Subcutaneous adipose tissue (tissue), 4 donors: ENCODE measurements around the gene SH3TC1. TPM values are rescaled to one million over a fixed set of nuclear protein-coding genes. Genes with fewer than 3 reads are reported as not detected.

Experiments used
- total RNA-seq, 4 donors: library from RNA; depleted of rRNA; stranded (reverse); fragments of >200 nt; gene quantifications; one replicate each; pipeline ENCODE4 v1.1.0, GENCODE V29; 2016
- TF ChIP-seq, protein P1 (sequence below): fragments of 450-650 bp; IDR thresholded peaks from one replicate; pipeline ENCODE4 v1.5.1; 2016; ENCODE audit warnings: low read depth, mild to moderate bottlenecking, control low read depth, antibody characterized with exemption, moderate library complexity

SH3TC1 gene
- total RNA-seq, 4 donors from 2014 or later = 15.3 to 43.3 (median 31.9) TPM

DNA sequence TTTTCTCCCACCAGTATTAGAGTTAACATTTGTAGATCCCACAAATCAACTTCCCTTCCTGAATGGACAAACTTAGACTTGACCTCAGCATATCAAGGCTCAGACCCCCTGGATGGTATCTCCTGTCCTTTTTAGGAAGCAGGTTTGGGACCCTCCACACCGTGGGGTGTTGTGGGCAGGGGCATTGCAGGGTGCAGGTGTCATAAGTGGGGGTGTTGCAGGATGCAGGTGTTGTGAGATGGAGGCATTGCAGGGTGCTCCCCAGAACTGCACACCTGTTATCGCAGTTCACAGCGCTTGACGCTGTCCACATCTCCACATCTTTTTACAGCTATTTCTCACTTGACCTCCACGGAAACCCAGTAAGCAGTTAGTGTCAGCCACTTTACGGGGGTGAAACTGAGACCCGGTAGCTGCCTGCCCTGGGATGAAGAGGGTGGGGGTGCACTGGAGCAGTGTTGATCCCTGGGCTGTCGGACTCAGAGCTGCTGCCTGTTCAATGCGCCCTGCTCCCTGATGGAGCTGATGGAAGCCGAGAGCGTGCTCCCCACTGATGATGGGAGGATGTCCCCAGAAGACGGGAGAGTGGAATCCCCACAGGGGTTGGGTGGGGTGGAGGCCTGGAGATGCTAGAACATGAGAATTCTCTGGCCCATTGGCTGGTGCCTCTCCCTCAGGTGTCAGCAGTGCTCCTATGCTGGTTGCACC lies 25.3 kb downstream of the SH3TC1 start:
- TF ChIP-seq, protein P1, sequence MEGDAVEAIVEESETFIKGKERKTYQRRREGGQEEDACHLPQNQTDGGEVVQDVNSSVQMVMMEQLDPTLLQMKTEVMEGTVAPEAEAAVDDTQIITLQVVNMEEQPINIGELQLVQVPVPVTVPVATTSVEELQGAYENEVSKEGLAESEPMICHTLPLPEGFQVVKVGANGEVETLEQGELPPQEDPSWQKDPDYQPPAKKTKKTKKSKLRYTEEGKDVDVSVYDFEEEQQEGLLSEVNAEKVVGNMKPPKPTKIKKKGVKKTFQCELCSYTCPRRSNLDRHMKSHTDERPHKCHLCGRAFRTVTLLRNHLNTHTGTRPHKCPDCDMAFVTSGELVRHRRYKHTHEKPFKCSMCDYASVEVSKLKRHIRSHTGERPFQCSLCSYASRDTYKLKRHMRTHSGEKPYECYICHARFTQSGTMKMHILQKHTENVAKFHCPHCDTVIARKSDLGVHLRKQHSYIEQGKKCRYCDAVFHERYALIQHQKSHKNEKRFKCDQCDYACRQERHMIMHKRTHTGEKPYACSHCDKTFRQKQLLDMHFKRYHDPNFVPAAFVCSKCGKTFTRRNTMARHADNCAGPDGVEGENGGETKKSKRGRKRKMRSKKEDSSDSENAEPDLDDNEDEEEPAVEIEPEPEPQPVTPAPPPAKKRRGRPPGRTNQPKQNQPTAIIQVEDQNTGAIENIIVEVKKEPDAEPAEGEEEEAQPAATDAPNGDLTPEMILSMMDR = no peak

GRCh38 chr4:8224975-8225625 lies 26.0 kb downstream of the SH3TC1 start:
- TF ChIP-seq, protein P1 = no peak

- TF ChIP-seq, protein P1 = no peak
Measured at GRCh38 chr4:8225706-8226443, 26.8 kb downstream of the SH3TC1 start.

DNA sequence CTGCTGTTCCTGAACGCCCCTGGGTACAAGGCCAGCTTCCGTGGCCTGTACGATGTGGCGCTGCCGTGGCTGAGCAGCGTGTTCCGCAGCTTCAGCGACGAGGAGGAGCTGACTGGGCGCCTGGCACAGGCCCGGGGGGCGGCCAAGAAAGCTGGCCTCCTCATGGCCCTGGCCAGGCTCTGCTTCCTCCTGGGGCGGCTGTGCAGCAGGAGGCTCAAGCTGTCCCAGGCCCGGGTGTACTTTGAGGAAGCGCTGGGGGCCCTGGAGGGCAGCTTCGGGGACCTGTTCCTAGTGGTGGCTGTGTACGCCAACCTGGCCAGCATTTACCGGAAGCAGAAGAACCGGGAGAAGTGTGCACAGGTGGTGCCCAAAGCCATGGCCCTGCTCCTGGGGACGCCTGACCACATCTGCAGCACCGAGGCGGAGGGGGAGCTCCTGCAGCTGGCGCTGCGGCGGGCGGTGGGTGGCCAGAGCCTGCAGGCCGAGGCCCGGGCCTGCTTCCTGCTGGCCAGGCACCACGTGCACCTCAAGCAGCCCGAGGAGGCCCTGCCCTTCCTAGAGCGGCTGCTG lies 28.2 kb downstream of the SH3TC1 start:
- TF ChIP-seq, protein P1 = no peak

DNA sequence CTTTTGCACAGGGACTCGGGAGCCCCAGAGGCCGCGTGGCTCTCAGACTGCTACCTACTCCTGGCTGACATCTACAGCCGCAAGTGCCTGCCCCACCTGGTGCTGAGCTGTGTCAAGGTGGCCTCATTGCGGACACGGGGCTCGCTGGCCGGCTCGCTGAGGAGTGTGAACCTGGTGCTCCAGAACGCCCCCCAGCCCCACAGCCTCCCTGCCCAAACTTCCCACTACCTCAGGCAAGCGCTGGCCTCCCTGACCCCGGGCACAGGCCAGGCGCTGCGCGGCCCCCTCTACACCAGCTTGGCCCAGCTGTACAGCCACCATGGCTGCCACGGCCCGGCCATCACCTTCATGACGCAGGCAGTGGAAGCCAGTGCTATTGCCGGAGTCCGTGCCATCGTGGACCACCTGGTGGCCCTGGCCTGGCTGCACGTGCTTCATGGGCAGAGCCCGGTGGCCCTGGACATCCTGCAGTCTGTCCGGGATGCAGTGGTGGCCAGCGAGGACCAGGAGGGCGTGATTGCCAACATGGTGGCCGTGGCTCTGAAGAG lies 28.8 kb downstream of the SH3TC1 start:
- TF ChIP-seq, protein P1 = no peak

DNA sequence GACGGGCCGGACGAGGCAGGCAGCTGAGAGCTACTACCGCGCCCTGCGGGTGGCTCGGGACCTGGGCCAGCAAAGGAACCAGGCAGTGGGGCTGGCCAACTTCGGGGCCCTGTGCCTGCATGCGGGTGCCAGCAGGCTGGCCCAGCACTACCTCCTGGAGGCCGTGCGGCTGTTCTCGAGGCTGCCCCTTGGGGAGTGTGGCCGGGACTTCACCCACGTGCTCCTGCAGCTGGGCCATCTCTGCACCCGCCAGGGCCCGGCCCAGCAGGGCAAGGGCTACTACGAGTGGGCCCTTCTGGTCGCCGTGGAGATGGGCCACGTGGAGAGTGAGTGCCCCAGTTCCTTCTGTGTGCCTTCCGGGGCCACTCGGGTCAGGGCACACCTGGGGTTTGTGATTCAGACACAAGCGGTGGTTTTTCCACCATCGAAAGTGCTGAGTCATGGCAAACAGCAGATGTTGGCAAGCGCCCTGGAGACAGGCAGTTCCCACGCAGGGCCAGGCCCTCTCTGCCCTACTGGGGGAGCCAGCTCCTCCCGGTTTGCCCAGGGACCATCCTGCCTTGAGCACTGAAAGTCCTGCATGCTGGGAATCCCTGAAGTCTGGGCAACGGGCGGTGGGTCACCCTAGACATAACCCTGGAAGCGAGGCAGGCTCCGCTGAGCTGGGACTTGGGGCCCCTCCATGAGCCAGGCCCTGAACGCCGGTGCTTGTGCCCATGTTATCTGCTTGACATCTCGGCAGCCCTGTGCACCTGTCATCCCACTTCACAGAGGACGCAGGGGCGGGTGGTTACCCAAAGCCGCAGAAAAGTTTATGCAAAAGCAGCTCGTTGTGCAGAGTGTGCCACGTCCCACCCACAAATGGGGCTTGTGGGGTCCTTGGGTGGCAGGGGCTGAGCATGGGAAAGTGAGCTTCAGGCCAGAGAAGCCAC lies 29.5 kb downstream of the SH3TC1 start:
- TF ChIP-seq, protein P1 = no peak
